Calu3 (cell line): ENCODE data around the gene FLYWCH1. TPM values are rescaled to one million over a fixed set of nuclear protein-coding genes. Genes with fewer than 3 reads are reported as not detected.

Experiments used
- BruUV-seq: library from RNA; stranded (reverse); fragments of 400-500 nt; replicated peaks from 2 replicates; lab custom pipeline; 2021; lab: Mats Ljungman, UMichigan
- CTCF ChIA-PET: fragments of 300-600 bp; sonication (Branson Sonifier 250); formaldehyde crosslinking; loops from one replicate; lab custom pipeline; 2022; ENCODE audit warnings: antibody characterized with exemption; lab: Charles Lee
- DNase-seq: peaks from one replicate; pipeline ENCODE4 v3.0.0; 2022
- H3K27ac Mint-ChIP-seq: one replicate; pipeline ENCODE4 v1.8.0; 2022; ENCODE audit warnings: mixed read lengths; ENCODE audit not compliant: unreplicated experiment
- H3K27me3 Mint-ChIP-seq: one replicate; pipeline ENCODE4 v1.8.0; 2022; ENCODE audit warnings: mixed read lengths; ENCODE audit not compliant: unreplicated experiment
- H3K36me3 Mint-ChIP-seq: one replicate; pipeline ENCODE4 v1.8.0; 2022; ENCODE audit warnings: mild to moderate bottlenecking, moderate library complexity, mixed read lengths; ENCODE audit not compliant: insufficient read depth, unreplicated experiment
- H3K4me1 Mint-ChIP-seq: one replicate; pipeline ENCODE4 v1.8.0; 2022; ENCODE audit warnings: mild to moderate bottlenecking, low read depth, mixed read lengths; ENCODE audit not compliant: unreplicated experiment
- H3K4me3 Mint-ChIP-seq: one replicate; pipeline ENCODE4 v1.8.0; 2022; ENCODE audit warnings: mild to moderate bottlenecking, low read depth, moderate library complexity, mixed read lengths; ENCODE audit not compliant: unreplicated experiment
- H3K9me3 Mint-ChIP-seq: one replicate; pipeline ENCODE4 v1.8.0; 2022; ENCODE audit warnings: low read depth, mixed read lengths; ENCODE audit not compliant: unreplicated experiment
- intact Hi-C: fragments of 100-400 bp; cut with micrococcal nuclease; formaldehyde crosslinking; loops from one replicate; pipeline ENCODE4 v1.10.0; 2022; ENCODE audit not compliant: unreplicated experiment
- total RNA-seq: library from RNA; stranded (reverse); gene quantifications from 2 replicates; pipeline ENCODE4 v1.2.3, GENCODE V29; 2022
- TF ChIP-seq, protein P1 (sequence below): fragments of 200-600 bp; IDR thresholded peaks from one replicate; pipeline ENCODE4 v1.8.0; 2022; ENCODE audit warnings: antibody characterized with exemption; ENCODE audit not compliant: unreplicated experiment

The FLYWCH1 gene
- total RNA-seq, 1 experiment from 2014 or later, result 34.8 TPM

DNA sequence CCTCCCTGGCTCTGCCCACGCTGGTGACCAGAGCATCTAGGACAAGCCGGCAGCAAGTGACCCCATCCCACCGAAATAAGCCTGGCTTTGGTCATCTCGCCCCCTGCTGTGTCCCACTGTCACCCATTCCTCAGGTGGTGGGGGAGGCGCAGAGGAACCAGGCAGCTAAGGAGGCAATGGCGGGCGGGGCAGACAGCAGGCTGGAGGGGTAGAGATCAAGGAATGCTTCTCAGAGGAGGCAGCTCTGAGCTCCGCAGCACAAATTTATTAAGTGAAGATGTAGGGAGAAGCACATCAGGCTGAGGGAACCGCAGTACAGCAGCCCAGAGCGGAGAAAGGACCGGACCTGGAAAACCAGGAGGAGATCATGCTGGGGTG, 44.8 kb downstream of the FLYWCH1 start:
- Mint-ChIP-seq H3K27ac (no peak overlapping the region), H3K9me3 (no peaks in the 10 kb centered on the region), H3K27me3 (peaks cover 65% of the 10 kb centered on the region), H3K4me3 (no peak overlapping the region), H3K36me3 (peaks cover 30% of the 10 kb centered on the region), H3K4me1 (peaks cover 34% of the 10 kb centered on the region)
- TF ChIP-seq, protein P1, sequence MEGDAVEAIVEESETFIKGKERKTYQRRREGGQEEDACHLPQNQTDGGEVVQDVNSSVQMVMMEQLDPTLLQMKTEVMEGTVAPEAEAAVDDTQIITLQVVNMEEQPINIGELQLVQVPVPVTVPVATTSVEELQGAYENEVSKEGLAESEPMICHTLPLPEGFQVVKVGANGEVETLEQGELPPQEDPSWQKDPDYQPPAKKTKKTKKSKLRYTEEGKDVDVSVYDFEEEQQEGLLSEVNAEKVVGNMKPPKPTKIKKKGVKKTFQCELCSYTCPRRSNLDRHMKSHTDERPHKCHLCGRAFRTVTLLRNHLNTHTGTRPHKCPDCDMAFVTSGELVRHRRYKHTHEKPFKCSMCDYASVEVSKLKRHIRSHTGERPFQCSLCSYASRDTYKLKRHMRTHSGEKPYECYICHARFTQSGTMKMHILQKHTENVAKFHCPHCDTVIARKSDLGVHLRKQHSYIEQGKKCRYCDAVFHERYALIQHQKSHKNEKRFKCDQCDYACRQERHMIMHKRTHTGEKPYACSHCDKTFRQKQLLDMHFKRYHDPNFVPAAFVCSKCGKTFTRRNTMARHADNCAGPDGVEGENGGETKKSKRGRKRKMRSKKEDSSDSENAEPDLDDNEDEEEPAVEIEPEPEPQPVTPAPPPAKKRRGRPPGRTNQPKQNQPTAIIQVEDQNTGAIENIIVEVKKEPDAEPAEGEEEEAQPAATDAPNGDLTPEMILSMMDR, result no peak
- CTCF ChIA-PET, result no interaction called here
- no peak for DNase-seq
- BruUV-seq, result no TSS peak
- intact Hi-C loops, result no loop called here

DNA sequence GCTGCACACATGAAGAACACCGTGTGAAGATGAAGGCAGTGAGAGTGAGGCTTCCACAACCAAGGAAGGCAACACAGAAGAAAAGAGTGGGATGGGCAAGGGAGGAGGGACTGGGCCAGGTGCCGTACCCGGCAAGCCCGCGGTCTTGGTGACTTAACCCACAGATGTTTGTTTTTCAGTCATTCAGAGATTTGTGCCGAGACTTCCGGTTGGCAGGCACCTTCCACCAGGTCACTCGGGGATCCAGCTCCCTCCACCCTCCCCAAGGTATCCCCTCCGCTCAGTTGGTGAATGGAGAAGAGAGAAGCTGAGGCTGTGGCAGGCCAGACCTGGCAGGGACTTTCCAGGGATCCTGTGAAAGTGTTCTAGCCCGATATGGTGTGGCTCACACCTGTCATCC, 47.5 kb downstream of the FLYWCH1 start:
- Mint-ChIP-seq H3K4me1 (peaks cover 40% of the 10 kb centered on the region), H3K27ac (no peak overlapping the region), H3K4me3 (no peak overlapping the region), H3K27me3 (peaks cover 86% of the 10 kb centered on the region), H3K9me3 (no peaks in the 10 kb centered on the region), H3K36me3 (peaks cover 34% of the 10 kb centered on the region)
- intact Hi-C loops, result no loop called here
- DNase-seq, result no peak
- CTCF ChIA-PET, result interaction anchor here (1.5 kb wide), 1 partner anchor 32 kb away, joined by 3 read pairs; no protein-coding TSS in a partner anchor
- no TSS peak for BruUV-seq
- TF ChIP-seq, protein P1, result no peak

DNA sequence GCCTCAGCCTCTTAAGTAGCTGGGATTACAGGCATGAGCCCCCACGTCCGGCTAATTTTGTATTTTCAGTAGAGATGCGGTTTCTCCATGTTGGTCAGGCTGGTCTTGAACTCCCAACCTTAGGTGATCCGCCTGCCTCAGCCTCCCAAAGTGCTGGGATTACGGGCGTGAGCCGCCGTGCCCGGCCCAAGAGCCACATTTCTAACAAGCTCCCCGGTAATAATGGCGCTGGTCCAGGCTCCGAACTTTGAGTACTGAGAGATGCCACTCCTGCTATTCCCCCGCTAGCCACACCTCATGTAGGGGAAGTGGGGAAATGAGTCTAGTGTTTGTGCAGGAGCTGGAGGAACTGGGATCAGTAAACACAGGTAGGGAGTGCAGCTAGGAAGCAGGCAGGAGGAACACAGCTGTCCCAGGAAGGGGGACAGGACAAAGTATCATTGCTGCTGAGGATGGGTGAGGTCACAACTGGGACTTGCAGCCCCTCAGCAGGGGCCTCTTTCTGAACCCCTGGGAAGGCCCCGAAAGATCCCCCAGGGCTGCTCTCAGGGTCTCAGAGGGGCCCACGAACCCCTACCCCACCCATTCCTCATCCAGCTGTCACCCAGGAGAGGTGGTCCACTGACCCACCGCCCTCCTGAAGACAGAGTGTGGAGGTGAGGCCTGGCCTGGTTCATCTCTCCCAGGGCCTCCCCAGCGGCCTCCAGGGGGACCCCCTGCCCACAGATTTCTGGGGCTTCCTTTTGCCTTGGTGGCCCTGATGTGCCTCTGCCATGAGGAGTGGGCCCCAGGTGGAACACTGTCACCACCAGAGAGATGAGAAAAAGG, 48.7 kb downstream of the FLYWCH1 start:
- BruUV-seq, result no TSS peak
- H3K4me3 Mint-ChIP-seq, result no peak overlapping the region
- no peak overlapping the region for H3K27ac Mint-ChIP-seq
- peaks cover 43% of the 10 kb centered on the region for H3K4me1 Mint-ChIP-seq
- CTCF ChIA-PET, result interaction anchor here (0.7 to 1.5 kb wide), 2 partner anchors 19 to 33 kb away, joined by 3 to 6 read pairs; no protein-coding TSS in a partner anchor
- intact Hi-C loops, result no loop called here
- H3K27me3 Mint-ChIP-seq, result peaks cover 89% of the 10 kb centered on the region
- no peaks in the 10 kb centered on the region for H3K9me3 Mint-ChIP-seq
- no peak for DNase-seq
- TF ChIP-seq, protein P1, result no peak
- peaks cover 46% of the 10 kb centered on the region for H3K36me3 Mint-ChIP-seq

DNA sequence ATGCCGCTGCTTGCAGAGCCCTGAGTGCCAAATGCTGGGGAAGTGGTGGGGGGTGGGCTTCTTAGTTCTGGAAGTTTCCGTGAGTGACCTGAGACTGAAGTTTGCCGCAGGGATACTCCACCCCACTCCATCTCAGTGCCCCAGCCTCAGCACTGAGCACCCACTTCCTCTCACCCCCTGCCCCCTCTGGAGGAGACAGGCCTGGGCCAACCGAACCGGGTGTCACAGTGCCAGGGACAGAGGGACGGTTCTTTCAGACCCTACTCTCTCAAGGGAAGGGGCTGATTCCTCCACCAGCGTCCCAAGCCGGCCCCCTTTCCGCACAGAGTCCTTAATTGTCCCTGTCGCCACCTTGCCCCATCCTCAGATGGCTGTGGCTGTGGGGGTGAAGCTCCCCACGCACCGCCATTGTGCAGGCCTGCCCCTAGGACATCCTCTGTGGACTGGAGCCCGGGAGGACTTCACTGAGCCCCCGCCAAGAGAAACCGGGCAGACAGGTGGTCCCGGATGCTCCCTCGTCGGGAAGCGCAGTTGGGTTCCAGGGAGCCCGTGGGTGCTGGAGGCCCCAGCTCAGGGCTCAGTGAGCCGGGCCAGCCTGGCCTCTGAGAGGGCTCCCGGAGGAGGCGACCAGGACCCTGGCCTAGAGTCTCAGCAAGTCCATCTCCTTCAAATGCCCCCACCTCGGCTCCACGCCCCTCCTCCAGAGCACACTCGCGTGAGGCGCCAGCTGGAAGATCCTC, 50.8 kb downstream of the FLYWCH1 start:
- CTCF ChIA-PET, result interaction anchor here (0.6 to 1.2 kb wide), 3 partner anchors 15 to 18 kb away, joined by 3 to 4 read pairs (median 3); partner anchors contain the start of gene PKMYT1
- H3K27me3 Mint-ChIP-seq, result peaks cover 84% of the 10 kb centered on the region
- peaks cover 32% of the 10 kb centered on the region for H3K36me3 Mint-ChIP-seq
- H3K27ac Mint-ChIP-seq, result no peak overlapping the region
- H3K4me3 Mint-ChIP-seq, result no peak overlapping the region
- no peak for DNase-seq
- intact Hi-C loops, result no loop called here
- no TSS peak for BruUV-seq
- no peaks in the 10 kb centered on the region for H3K9me3 Mint-ChIP-seq
- peaks cover 26% of the 10 kb centered on the region for H3K4me1 Mint-ChIP-seq
- TF ChIP-seq, protein P1, result no peak
